HepG2 (cell line): ENCODE results near the gene CEP20. TPM values are rescaled to one million over a fixed set of nuclear protein-coding genes. Genes with fewer than 3 reads are reported as not detected.

Source experiments
- ATAC-seq: fragments of 200-7000 bp; cut with Tn5 transposase; 3 replicates; pipeline ENCODE4 v1.9.1; 2020; ENCODE audit warnings: mild to moderate bottlenecking, moderate library complexity
- BruUV-seq: library from RNA; stranded (reverse); fragments of 400-500 nt; replicated peaks from 2 replicates; lab custom pipeline; 2021; lab: Mats Ljungman, UMichigan
- CTCF ChIA-PET: fragments of 300-600 bp; formaldehyde crosslinking; extraction: SDS; loops from one replicate; lab custom pipeline; 2021; ENCODE audit warnings: low total read pairs, inconsistent platforms, low intra/inter-chr PET ratio; lab: Yijun Ruan, JAX
- POLR2A ChIA-PET: fragments of 350-600 bp; sonication (Branson Sonifier 250); formaldehyde crosslinking; loops from one replicate; lab custom pipeline; 2020; ENCODE audit warnings: antibody characterized with exemption, inconsistent platforms; lab: Yijun Ruan, JAX
- DNase-seq: peaks from one replicate; pipeline ENCODE4 v3.0.0-alpha.2; 2015; ENCODE audit warnings: low spot score
- FAIRE-seq: peaks from 3 replicates; lab custom pipeline; 2011; peaks lifted over from hg19 to GRCh38; lab: Jason Lieb, UNC
- H2AFZ ChIP-seq: one replicate; pipeline ENCODE4 v1.6.1; 2011; ENCODE audit warnings: low read length, inconsistent platforms
- H3K27ac ChIP-seq: fragments of 300-600 bp; 3 replicates; pipeline ENCODE4 v1.8.0; 2011; ENCODE audit warnings: mixed run types, mild to moderate bottlenecking, mixed read lengths, low read length, inconsistent platforms; ENCODE audit not compliant: insufficient read depth; ENCODE audit errors: extremely low read length
- H3K27me3 ChIP-seq, 2 experiments: fragments of 200-600 bp in 1 of 2; 2 replicates in 1 of 2; 3 replicates in 1 of 2; pipeline versions ENCODE4 v1.6.0 to v1.8.0; 2011; ENCODE audit warnings: low read length in 2 of 2, mild to moderate bottlenecking in 2 of 2, moderate library complexity in 2 of 2, inconsistent platforms in 1 of 2; ENCODE audit not compliant: insufficient read depth in 2 of 2, control insufficient read depth in 1 of 2
- H3K36me3 ChIP-seq, 2 experiments: fragments of 200-600 bp in 1 of 2; replicated peaks in 1 of 2; 2 replicates in 1 of 2; 3 replicates in 1 of 2; pipeline versions ENCODE4 v1.5.1 to v1.8.0; 2011; ENCODE audit warnings: low read length in 2 of 2, inconsistent platforms in 1 of 2; ENCODE audit not compliant: insufficient read depth in 2 of 2, control insufficient read depth in 1 of 2
- H3K4me1 ChIP-seq: 2 replicates; pipeline ENCODE4 v1.5.1; 2012; ENCODE audit warnings: low read length, inconsistent platforms; ENCODE audit not compliant: insufficient read depth
- H3K4me2 ChIP-seq: 2 replicates; pipeline ENCODE4 v1.6.0; 2011; ENCODE audit warnings: low read depth, low read length, inconsistent platforms
- H3K4me3 ChIP-seq, 3 experiments: fragments of 200-600 bp in 1 of 3; sonication (generic), shearing (Covaris generic) in 1 of 3; replicated peaks in 1 of 3; 2 replicates each; pipeline ENCODE4 v1.5.1; 2011 to 2016; ENCODE audit warnings: low read length in 3 of 3, inconsistent platforms in 2 of 3, low read depth in 2 of 3, mild to moderate bottlenecking in 2 of 3, control low read depth in 1 of 3, mixed read lengths in 1 of 3; ENCODE audit not compliant: insufficient read depth in 1 of 3
- H3K79me2 ChIP-seq: one replicate; pipeline ENCODE4 v1.6.1; 2011; ENCODE audit warnings: low read length, inconsistent platforms; ENCODE audit not compliant: insufficient read depth
- H3K9ac ChIP-seq: 2 replicates; pipeline ENCODE4 v1.6.0; 2011; ENCODE audit warnings: mild to moderate bottlenecking, low read depth, low read length, inconsistent platforms; ENCODE audit not compliant: insufficient read depth
- H3K9me3 ChIP-seq: 2 replicates; pipeline ENCODE4 v1.5.1; 2012; ENCODE audit warnings: mild to moderate bottlenecking, low read length
- H4K20me1 ChIP-seq: 2 replicates; pipeline ENCODE4 v1.6.0; 2011; ENCODE audit warnings: inconsistent platforms, mild to moderate bottlenecking, low read length, moderate library complexity; ENCODE audit not compliant: insufficient read depth
- DBP ChIP-seq: sonication (generic); formaldehyde crosslinking; IDR thresholded peaks from 2 replicates; pipeline ENCODE4 v1.4.0; 2020; ENCODE audit warnings: missing genetic modification reagents; ENCODE audit errors: not compliant biosample characterization
- IRF9 ChIP-seq: sonication (generic); formaldehyde crosslinking; IDR thresholded peaks from 2 replicates; pipeline ENCODE4 v1.8.0; 2022; ENCODE audit warnings: missing genetic modification reagents, mild to moderate bottlenecking, borderline replicate concordance
- MXD4 ChIP-seq: IDR thresholded peaks from 2 replicates; pipeline ENCODE4 v1.6.1; 2016; ENCODE audit warnings: mild to moderate bottlenecking, missing biosample characterization, missing genetic modification reagents
- TARDBP ChIP-seq: sonication (generic); formaldehyde crosslinking; IDR thresholded peaks from 2 replicates; pipeline ENCODE4 v1.8.0; 2022; ENCODE audit warnings: mild to moderate bottlenecking, missing genetic modification reagents
- ZMYM3 ChIP-seq: sonication (generic); formaldehyde crosslinking; IDR thresholded peaks from 2 replicates; pipeline ENCODE4 v1.5.1; 2020; ENCODE audit warnings: mild to moderate bottlenecking, missing genetic modification reagents
- ZNF768 ChIP-seq: sonication (generic); formaldehyde crosslinking; IDR thresholded peaks from 2 replicates; pipeline ENCODE4 v1.4.0; 2020; ENCODE audit warnings: missing genetic modification reagents
- ZSCAN5A ChIP-seq: sonication (generic); formaldehyde crosslinking; IDR thresholded peaks from 2 replicates; pipeline ENCODE4 v1.8.0; 2022; ENCODE audit warnings: mild to moderate bottlenecking, missing genetic modification reagents, borderline replicate concordance
- WGBS: methylation state at CpG from one replicate; pipeline ENCODE4 v1.1.6; 2017; ENCODE audit warnings: low lambda C conversion rate; 5-methylcytosine and 5-hydroxymethylcytosine counted together
- in situ Hi-C: cut with HindIII; loops from 2 replicates; pipeline ENCODE4 v1.10.0; 2017; ENCODE audit warnings: low pct_unique_long_range_greater_than_20kb; ENCODE audit not compliant: extremely low pct_ligation_motif_present
- intact Hi-C: fragments of 100-400 bp; cut with micrococcal nuclease; formaldehyde crosslinking; loops from one replicate; pipeline ENCODE4 v1.10.0; 2022; ENCODE audit not compliant: unreplicated experiment
- polyA plus RNA-seq, 8 experiments: library from polyadenylated mRNA; depleted of rRNA in 3 of 8; stranded (reverse) in 7 of 8; unstranded in 1 of 8; fragments of >200 nt; fragmentation: Illumina TruSeq in 4 of 8; extraction: Trizol in 4 of 8; gene quantifications; 2 replicates each; pipeline versions ENCODE4 v1.2.1 to v1.2.3, GENCODE V29; 2011 to 2016; ENCODE audit warnings: low read depth in 4 of 8, missing spikeins in 1 of 8, mixed read lengths in 1 of 8; ENCODE audit not compliant: insufficient read depth in 1 of 8
- total RNA-seq, 5 experiments: library from RNA; depleted of rRNA; stranded (reverse); fragments of >200 nt; fragmentation: Illumina TruSeq; extraction: Trizol; gene quantifications; 2 replicates each; pipeline ENCODE4 v1.2.3, GENCODE V29; 2016; ENCODE audit warnings: low read depth in 1 of 5

The CEP20 gene
- total and polyA plus RNA-seq, 2 of the 13 experiments (the other 11 are each of a cell fraction or from before 2014, with no cell fraction given): 53.0 to 54.1 TPM

GRCh38 chr16:15827709-15828343 is 60.6 kb downstream of the CEP20 start:
- Histone ChIP-seq H3K4me3 (no peak overlapping the region), H3K9me3 (no peaks in the 10 kb centered on the region), H3K27ac (no peak overlapping the region), H3K36me3 (no peaks in the 10 kb centered on the region), H3K4me1 (no peaks in the 10 kb centered on the region), H2AFZ (no peak overlapping the region), H3K79me2 (no peaks in the 10 kb centered on the region), H3K4me2 (no peak overlapping the region)
- DNase-seq: no peak
- FAIRE-seq: no peak
- ChIA-PET POLR2A (no interaction called here), CTCF (no interaction called here)
- WGBS: 31% methylated on average over 11 of the region's 11 CpGs
- in situ Hi-C loops (no loop called here), intact Hi-C loops (no loop called here)
- ATAC-seq: no peak
- BruUV-seq: no TSS peak
- TF ChIP-seq IRF9 (CRISPR knock-in tag) (no peak), ZMYM3 (CRISPR knock-in tag) (peak; percentile 68), ZSCAN5A (no peak), TARDBP (CRISPR knock-in tag) (no peak), DBP (CRISPR knock-in tag) (no peak), ZNF768 (peak; percentile 75), MXD4 (no peak)
- TF ChIP-seq, all 625 proteins: peak for 2
- Histone ChIP-seq H3K27me3 (peaks cover 14 to 59% of the 10 kb centered on the region in 2 experiments), H4K20me1 (no peaks in the 10 kb centered on the region), H3K9ac (no peak overlapping the region)
